ENCODE results near the gene WDR53. TPM values are rescaled to one million over a fixed set of nuclear protein-coding genes. Genes with fewer than 3 reads are reported as not detected.

WDR53 gene
- total and polyA plus RNA-seq, 4 donors: 2.7 to 4.5 (median 3.5) TPM

DNA sequence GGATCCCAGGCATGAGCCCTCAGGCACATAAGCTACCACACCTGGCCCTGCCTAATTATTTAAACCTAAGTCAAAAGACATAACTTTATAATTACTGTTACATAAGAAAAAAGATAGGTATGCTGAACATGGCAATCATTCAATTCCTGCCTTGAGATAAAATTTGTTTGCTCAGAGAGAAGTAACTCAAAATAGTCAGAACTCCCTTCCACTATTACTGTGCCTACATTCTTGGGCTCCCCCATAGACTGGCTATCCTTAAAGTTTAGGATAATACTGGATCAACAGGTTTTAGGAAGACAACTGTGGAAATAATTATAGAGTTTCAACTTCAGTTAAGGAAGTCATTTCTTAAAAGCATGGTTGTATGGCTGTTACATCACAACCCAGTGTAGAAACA, 9.9 kb downstream of the WDR53 start:
- no peak overlapping the region for H3K9ac ChIP-seq (ENCODE audit: low read depth in 1 of 2, low read length in 2 of 2)
- TF ChIP-seq, protein P1, sequence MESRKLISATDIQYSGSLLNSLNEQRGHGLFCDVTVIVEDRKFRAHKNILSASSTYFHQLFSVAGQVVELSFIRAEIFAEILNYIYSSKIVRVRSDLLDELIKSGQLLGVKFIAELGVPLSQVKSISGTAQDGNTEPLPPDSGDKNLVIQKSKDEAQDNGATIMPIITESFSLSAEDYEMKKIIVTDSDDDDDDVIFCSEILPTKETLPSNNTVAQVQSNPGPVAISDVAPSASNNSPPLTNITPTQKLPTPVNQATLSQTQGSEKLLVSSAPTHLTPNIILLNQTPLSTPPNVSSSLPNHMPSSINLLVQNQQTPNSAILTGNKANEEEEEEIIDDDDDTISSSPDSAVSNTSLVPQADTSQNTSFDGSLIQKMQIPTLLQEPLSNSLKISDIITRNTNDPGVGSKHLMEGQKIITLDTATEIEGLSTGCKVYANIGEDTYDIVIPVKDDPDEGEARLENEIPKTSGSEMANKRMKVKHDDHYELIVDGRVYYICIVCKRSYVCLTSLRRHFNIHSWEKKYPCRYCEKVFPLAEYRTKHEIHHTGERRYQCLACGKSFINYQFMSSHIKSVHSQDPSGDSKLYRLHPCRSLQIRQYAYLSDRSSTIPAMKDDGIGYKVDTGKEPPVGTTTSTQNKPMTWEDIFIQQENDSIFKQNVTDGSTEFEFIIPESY (IDR thresholded peaks at IDR 0.05): no peak
- TF ChIP-seq GABPA (IDR thresholded peaks at IDR 0.05 in 1 of 2, conservative IDR thresholded peaks at IDR 0.05 in 1 of 2): no peak
- TF ChIP-seq, protein P2, sequence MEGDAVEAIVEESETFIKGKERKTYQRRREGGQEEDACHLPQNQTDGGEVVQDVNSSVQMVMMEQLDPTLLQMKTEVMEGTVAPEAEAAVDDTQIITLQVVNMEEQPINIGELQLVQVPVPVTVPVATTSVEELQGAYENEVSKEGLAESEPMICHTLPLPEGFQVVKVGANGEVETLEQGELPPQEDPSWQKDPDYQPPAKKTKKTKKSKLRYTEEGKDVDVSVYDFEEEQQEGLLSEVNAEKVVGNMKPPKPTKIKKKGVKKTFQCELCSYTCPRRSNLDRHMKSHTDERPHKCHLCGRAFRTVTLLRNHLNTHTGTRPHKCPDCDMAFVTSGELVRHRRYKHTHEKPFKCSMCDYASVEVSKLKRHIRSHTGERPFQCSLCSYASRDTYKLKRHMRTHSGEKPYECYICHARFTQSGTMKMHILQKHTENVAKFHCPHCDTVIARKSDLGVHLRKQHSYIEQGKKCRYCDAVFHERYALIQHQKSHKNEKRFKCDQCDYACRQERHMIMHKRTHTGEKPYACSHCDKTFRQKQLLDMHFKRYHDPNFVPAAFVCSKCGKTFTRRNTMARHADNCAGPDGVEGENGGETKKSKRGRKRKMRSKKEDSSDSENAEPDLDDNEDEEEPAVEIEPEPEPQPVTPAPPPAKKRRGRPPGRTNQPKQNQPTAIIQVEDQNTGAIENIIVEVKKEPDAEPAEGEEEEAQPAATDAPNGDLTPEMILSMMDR (IDR thresholded peaks at IDR 0.05; ENCODE audit: low read depth, low read length, missing input control): no peak
- no peak for TF ChIP-seq HNF4G (IDR thresholded peaks at IDR 0.05)
- DNase-seq (ENCODE audit: low spot score): no peak
- peaks cover 0 to 9% (median 3%) of the 10 kb centered on the region in 4 donors for H3K36me3 ChIP-seq (ENCODE audit: control insufficient read depth in 4 of 4, insufficient read depth in 3 of 4, low read depth in 1 of 4, low read length in 3 of 4)
- no peak overlapping the region for H3K4me3 ChIP-seq (ENCODE audit: low read depth in 1 of 3, low read length in 3 of 3)
- H3K27ac ChIP-seq (ENCODE audit: low read depth in 1 of 2, low read length in 2 of 2): no peak overlapping the region
- peaks cover 0 to 2% (median 0%) of the 10 kb centered on the region in 4 donors for H3K4me1 ChIP-seq (ENCODE audit: control insufficient read depth in 4 of 4, insufficient read depth in 4 of 4, low read length in 3 of 4)
- no peaks in the 10 kb centered on the region for H3K27me3 ChIP-seq (ENCODE audit: control insufficient read depth in 4 of 4, insufficient read depth in 4 of 4, low read length in 3 of 4)
- H3K9me3 ChIP-seq (ENCODE audit: control insufficient read depth in 4 of 4, low read length in 3 of 4): no peaks in the 10 kb centered on the region

DNA sequence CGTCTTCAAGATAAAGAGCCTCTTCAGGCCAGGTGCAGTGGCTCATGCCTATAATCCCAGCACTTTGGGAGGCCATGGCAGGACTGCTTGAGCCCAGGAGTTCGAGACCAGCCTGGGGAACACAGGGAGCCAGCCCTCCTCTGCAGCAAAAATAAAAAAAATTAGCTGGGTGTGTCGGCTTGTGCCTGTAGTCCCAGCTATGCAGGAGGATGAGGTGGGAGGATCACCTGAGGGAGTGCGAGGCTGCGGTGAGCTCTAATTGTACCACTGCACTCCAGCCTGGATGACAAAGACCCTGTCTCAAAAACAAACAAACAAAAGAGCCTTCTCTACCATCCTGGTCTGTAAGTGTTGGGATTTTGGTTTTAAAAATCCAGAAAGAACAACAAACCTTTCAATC, 11.1 kb downstream of the WDR53 start:
- H3K4me1 ChIP-seq (ENCODE audit: control insufficient read depth in 4 of 4, insufficient read depth in 4 of 4, low read length in 3 of 4): peaks cover 0 to 2% (median 0%) of the 10 kb centered on the region in 4 donors
- H3K36me3 ChIP-seq (ENCODE audit: control insufficient read depth in 4 of 4, insufficient read depth in 3 of 4, low read depth in 1 of 4, low read length in 3 of 4): peaks cover 0 to 9% (median 3%) of the 10 kb centered on the region in 4 donors
- H3K9ac ChIP-seq (ENCODE audit: low read depth in 1 of 2, low read length in 2 of 2): no peak overlapping the region
- no peak overlapping the region for H3K27ac ChIP-seq (ENCODE audit: low read depth in 1 of 2, low read length in 2 of 2)
- TF ChIP-seq, protein P3, sequence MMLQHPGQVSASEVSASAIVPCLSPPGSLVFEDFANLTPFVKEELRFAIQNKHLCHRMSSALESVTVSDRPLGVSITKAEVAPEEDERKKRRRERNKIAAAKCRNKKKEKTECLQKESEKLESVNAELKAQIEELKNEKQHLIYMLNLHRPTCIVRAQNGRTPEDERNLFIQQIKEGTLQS (IDR thresholded peaks at IDR 0.05): no peak
- no peak for TF ChIP-seq SP1 (IDR thresholded peaks at IDR 0.05)
- TF ChIP-seq NR2F2 (IDR thresholded peaks at IDR 0.05): no peak
- no peak for TF ChIP-seq RAD21 (IDR thresholded peaks at IDR 0.05)
- TF ChIP-seq, protein P2 (IDR thresholded peaks at IDR 0.05; ENCODE audit: low read depth, low read length, missing input control): no peak
- TF ChIP-seq, protein P1 (IDR thresholded peaks at IDR 0.05): no peak
- no peak for TF ChIP-seq JUND (IDR thresholded peaks at IDR 0.05)
- no peak for TF ChIP-seq HNF4G (IDR thresholded peaks at IDR 0.05)
- TF ChIP-seq EGR1 (IDR thresholded peaks at IDR 0.05; ENCODE audit: low read depth in 2 of 2): no peak
- TF ChIP-seq GABPA (IDR thresholded peaks at IDR 0.05 in 1 of 2, conservative IDR thresholded peaks at IDR 0.05 in 1 of 2): no peak
- TF ChIP-seq, protein P4, sequence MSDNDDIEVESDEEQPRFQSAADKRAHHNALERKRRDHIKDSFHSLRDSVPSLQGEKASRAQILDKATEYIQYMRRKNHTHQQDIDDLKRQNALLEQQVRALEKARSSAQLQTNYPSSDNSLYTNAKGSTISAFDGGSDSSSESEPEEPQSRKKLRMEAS (IDR thresholded peaks at IDR 0.05): no peak
- no peak for TF ChIP-seq FOXA1 (IDR thresholded peaks at IDR 0.05)
- no peak for TF ChIP-seq RXRA (IDR thresholded peaks at IDR 0.05)
- no peak for TF ChIP-seq TAF1 (conservative IDR thresholded peaks at IDR 0.05)
- TF ChIP-seq, protein P5, sequence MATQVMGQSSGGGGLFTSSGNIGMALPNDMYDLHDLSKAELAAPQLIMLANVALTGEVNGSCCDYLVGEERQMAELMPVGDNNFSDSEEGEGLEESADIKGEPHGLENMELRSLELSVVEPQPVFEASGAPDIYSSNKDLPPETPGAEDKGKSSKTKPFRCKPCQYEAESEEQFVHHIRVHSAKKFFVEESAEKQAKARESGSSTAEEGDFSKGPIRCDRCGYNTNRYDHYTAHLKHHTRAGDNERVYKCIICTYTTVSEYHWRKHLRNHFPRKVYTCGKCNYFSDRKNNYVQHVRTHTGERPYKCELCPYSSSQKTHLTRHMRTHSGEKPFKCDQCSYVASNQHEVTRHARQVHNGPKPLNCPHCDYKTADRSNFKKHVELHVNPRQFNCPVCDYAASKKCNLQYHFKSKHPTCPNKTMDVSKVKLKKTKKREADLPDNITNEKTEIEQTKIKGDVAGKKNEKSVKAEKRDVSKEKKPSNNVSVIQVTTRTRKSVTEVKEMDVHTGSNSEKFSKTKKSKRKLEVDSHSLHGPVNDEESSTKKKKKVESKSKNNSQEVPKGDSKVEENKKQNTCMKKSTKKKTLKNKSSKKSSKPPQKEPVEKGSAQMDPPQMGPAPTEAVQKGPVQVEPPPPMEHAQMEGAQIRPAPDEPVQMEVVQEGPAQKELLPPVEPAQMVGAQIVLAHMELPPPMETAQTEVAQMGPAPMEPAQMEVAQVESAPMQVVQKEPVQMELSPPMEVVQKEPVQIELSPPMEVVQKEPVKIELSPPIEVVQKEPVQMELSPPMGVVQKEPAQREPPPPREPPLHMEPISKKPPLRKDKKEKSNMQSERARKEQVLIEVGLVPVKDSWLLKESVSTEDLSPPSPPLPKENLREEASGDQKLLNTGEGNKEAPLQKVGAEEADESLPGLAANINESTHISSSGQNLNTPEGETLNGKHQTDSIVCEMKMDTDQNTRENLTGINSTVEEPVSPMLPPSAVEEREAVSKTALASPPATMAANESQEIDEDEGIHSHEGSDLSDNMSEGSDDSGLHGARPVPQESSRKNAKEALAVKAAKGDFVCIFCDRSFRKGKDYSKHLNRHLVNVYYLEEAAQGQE (IDR thresholded peaks at IDR 0.05): no peak
- no peak for TF ChIP-seq YY1 (IDR thresholded peaks at IDR 0.05)
- no peak for TF ChIP-seq FOXA2 (IDR thresholded peaks at IDR 0.05)
- TF ChIP-seq HNF4A (conservative IDR thresholded peaks at IDR 0.05): no peak
- 95% methylated on average over 5 of the region's 5 CpGs for WGBS
- H3K4me3 ChIP-seq (ENCODE audit: low read depth in 1 of 3, low read length in 3 of 3): no peak overlapping the region
- H3K9me3 ChIP-seq (ENCODE audit: control insufficient read depth in 4 of 4, low read length in 3 of 4): no peaks in the 10 kb centered on the region
- no peaks in the 10 kb centered on the region for H3K27me3 ChIP-seq (ENCODE audit: control insufficient read depth in 4 of 4, insufficient read depth in 4 of 4, low read length in 3 of 4)
- no peak for DNase-seq (ENCODE audit: low spot score)

All from liver (tissue), 9 donors.